ENCODE measurements around the gene MEG3.

MEG3 gene

GRCh38 chr14:100893228-100893601 is 67.3 kb downstream of the MEG3 start:
- H3K27ac ChIP-seq = no peak overlapping the region
- no peak overlapping the region for H3K4me3 ChIP-seq (IDR thresholded peaks at IDR 0.05; ENCODE audit: insufficient read depth, low read depth, low read length)
- no peaks in the 10 kb centered on the region for H3K4me1 ChIP-seq (ENCODE audit: low read depth, poor library complexity, severe bottlenecking)
- H3K9ac ChIP-seq = no peak overlapping the region
- H3K4me2 ChIP-seq = no peak overlapping the region
- TF ChIP-seq, protein P1, sequence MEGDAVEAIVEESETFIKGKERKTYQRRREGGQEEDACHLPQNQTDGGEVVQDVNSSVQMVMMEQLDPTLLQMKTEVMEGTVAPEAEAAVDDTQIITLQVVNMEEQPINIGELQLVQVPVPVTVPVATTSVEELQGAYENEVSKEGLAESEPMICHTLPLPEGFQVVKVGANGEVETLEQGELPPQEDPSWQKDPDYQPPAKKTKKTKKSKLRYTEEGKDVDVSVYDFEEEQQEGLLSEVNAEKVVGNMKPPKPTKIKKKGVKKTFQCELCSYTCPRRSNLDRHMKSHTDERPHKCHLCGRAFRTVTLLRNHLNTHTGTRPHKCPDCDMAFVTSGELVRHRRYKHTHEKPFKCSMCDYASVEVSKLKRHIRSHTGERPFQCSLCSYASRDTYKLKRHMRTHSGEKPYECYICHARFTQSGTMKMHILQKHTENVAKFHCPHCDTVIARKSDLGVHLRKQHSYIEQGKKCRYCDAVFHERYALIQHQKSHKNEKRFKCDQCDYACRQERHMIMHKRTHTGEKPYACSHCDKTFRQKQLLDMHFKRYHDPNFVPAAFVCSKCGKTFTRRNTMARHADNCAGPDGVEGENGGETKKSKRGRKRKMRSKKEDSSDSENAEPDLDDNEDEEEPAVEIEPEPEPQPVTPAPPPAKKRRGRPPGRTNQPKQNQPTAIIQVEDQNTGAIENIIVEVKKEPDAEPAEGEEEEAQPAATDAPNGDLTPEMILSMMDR (conservative IDR thresholded peaks at IDR 0.05; ENCODE audit: low read depth, low read length) = no peak
- H3K36me3 ChIP-seq (ENCODE audit: insufficient read depth) = no peaks in the 10 kb centered on the region
- H3K27me3 ChIP-seq (ENCODE audit: insufficient read depth, low read depth) = peaks cover 7% of the 10 kb centered on the region; the same call in 1 of the 2 replicates
- no peaks in the 10 kb centered on the region for H4K20me1 ChIP-seq (ENCODE audit: insufficient read depth)
- no peak overlapping the region for H2AFZ ChIP-seq (ENCODE audit: low read depth)
- no peaks in the 10 kb centered on the region for H3K79me2 ChIP-seq (ENCODE audit: insufficient read depth, low read depth)

DNA sequence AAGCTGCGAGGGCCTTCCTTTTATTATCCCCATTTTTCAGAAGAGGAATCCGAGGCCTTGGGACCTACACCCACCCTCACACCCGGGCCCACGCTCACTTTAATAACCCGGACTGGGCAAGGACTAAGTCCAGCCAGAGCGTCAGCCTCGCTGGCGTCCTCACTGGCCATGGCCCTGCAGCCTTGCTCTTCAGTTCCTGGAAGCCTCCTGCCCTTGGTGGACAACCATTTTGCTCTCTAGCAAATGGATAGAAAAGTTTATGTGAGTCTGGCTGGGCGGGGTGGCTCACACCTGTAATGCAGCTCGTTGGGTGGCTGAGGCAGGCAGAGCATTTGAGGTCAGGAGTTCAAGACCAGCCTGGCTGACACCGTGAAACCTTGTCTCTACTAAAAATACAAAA is 67.8 kb downstream of the MEG3 start:
- H3K79me2 ChIP-seq (ENCODE audit: insufficient read depth, low read depth) = no peaks in the 10 kb centered on the region

DNA sequence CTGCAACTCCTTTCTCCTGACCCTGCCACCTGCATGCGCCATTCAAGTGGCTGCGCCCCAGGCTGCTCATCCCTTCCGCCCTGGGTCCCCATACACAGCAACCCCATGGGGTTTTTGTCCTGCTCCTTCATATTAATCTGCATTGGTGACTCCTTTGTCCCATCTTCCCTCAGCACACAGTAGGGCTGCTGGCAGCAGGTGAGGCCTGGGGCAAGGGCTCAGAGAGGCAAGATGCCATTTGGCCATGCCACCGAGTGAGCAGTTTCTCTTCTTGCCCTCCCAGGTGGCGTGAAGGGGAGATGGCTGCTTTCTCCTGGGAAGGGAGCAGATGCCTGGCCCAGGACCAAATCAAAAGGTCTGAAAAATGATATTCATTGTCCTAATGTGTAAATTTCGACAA is 68.5 kb downstream of the MEG3 start:
- Histone ChIP-seq H3K79me2 (ENCODE audit: insufficient read depth, low read depth) (no peaks in the 10 kb centered on the region), H3K4me1 (ENCODE audit: low read depth, poor library complexity, severe bottlenecking) (no peaks in the 10 kb centered on the region), H3K27me3 (ENCODE audit: insufficient read depth, low read depth) (peaks cover 19% of the 10 kb centered on the region; the same call in 1 of the 2 replicates), H3K9ac (no peak overlapping the region), H4K20me1 (ENCODE audit: insufficient read depth) (no peaks in the 10 kb centered on the region), H2AFZ (ENCODE audit: low read depth) (no peak overlapping the region), H3K4me3 (IDR thresholded peaks at IDR 0.05; ENCODE audit: insufficient read depth, low read depth, low read length) (no peak overlapping the region), H3K36me3 (ENCODE audit: insufficient read depth) (no peaks in the 10 kb centered on the region), H3K4me2 (no peak overlapping the region), H3K27ac (no peak overlapping the region)
- TF ChIP-seq, protein P1 (conservative IDR thresholded peaks at IDR 0.05; ENCODE audit: low read depth, low read length) = no peak

More for the DNA sequence above, 67.8 kb downstream of the MEG3 start:
- TF ChIP-seq, protein P1 (conservative IDR thresholded peaks at IDR 0.05; ENCODE audit: low read depth, low read length) = no peak
- H3K36me3 ChIP-seq (ENCODE audit: insufficient read depth) = no peaks in the 10 kb centered on the region
- H3K4me3 ChIP-seq (IDR thresholded peaks at IDR 0.05; ENCODE audit: insufficient read depth, low read depth, low read length) = no peak overlapping the region
- no peak overlapping the region for H3K9ac ChIP-seq
- peaks cover 13% of the 10 kb centered on the region; the same call in 1 of the 2 replicates for H3K27me3 ChIP-seq (ENCODE audit: insufficient read depth, low read depth)
- no peak overlapping the region for H3K4me2 ChIP-seq
- no peak overlapping the region for H3K27ac ChIP-seq
- no peaks in the 10 kb centered on the region for H3K4me1 ChIP-seq (ENCODE audit: low read depth, poor library complexity, severe bottlenecking)
- H4K20me1 ChIP-seq (ENCODE audit: insufficient read depth) = no peaks in the 10 kb centered on the region
- H2AFZ ChIP-seq (ENCODE audit: low read depth) = no peak overlapping the region; the same call in 1 of the 2 replicates

GRCh38 chr14:100895411-100895810 is 69.5 kb downstream of the MEG3 start:
- peaks cover 27% of the 10 kb centered on the region; the same call in 1 of the 2 replicates for H3K27me3 ChIP-seq (ENCODE audit: insufficient read depth, low read depth)
- TF ChIP-seq, protein P1 (conservative IDR thresholded peaks at IDR 0.05; ENCODE audit: low read depth, low read length) = no peak
- H3K27ac ChIP-seq = no peak overlapping the region
- no peak overlapping the region for H3K4me3 ChIP-seq (IDR thresholded peaks at IDR 0.05; ENCODE audit: insufficient read depth, low read depth, low read length)
- no peaks in the 10 kb centered on the region for H3K4me1 ChIP-seq (ENCODE audit: low read depth, poor library complexity, severe bottlenecking)
- no peaks in the 10 kb centered on the region for H3K79me2 ChIP-seq (ENCODE audit: insufficient read depth, low read depth)
- H3K9ac ChIP-seq = no peak overlapping the region
- no peak overlapping the region for H3K4me2 ChIP-seq
- H4K20me1 ChIP-seq (ENCODE audit: insufficient read depth) = no peaks in the 10 kb centered on the region
- no peaks in the 10 kb centered on the region for H3K36me3 ChIP-seq (ENCODE audit: insufficient read depth)
- H2AFZ ChIP-seq (ENCODE audit: low read depth) = no peak overlapping the region
